Endodermal cell (in vitro differentiated cells): ENCODE measurements around the gene LDLRAD4. TPM values are rescaled to one million over a fixed set of nuclear protein-coding genes. Genes with fewer than 3 reads are reported as not detected.

Experiments used
- DNase-seq: peaks from one replicate; pipeline ENCODE4 v3.0.0-alpha.2; 2017
- H3K27ac ChIP-seq: 2 replicates; pipeline ENCODE4 v1.5.1; 2013; ENCODE audit warnings: mild to moderate bottlenecking, low read depth, low read length, moderate library complexity
- H3K27me3 ChIP-seq: 2 replicates; pipeline ENCODE4 v1.6.1; 2013; ENCODE audit warnings: mild to moderate bottlenecking, low read length, moderate library complexity; ENCODE audit not compliant: insufficient read depth, control insufficient read depth, poor library complexity, severe bottlenecking
- H3K36me3 ChIP-seq: 2 replicates; pipeline ENCODE4 v1.7.0; 2013; ENCODE audit warnings: mild to moderate bottlenecking, low read length, moderate library complexity; ENCODE audit not compliant: control insufficient read depth, insufficient read depth
- H3K4me1 ChIP-seq: one replicate; pipeline ENCODE4 v1.7.0; 2013; ENCODE audit warnings: low read length; ENCODE audit not compliant: control insufficient read depth, insufficient read depth
- H3K4me3 ChIP-seq: 2 replicates; pipeline ENCODE4 v1.5.1; 2013; ENCODE audit warnings: mild to moderate bottlenecking, low read length, moderate library complexity
- H3K9ac ChIP-seq: 2 replicates; pipeline ENCODE4 v1.6.1; 2013; ENCODE audit warnings: mild to moderate bottlenecking, low read length, moderate library complexity; ENCODE audit not compliant: poor library complexity, severe bottlenecking; ENCODE audit errors: extremely low read depth
- H3K9me3 ChIP-seq: 2 replicates; pipeline ENCODE4 v1.6.1; 2013; ENCODE audit warnings: mild to moderate bottlenecking, low read length, moderate library complexity; ENCODE audit not compliant: control insufficient read depth
- H3K27ac Mint-ChIP-seq: 2 replicates; pipeline ENCODE4 v1.8.0; 2020; ENCODE audit warnings: mixed read lengths
- H3K27me3 Mint-ChIP-seq: 2 replicates; pipeline ENCODE4 v1.8.0; 2021; ENCODE audit warnings: mild to moderate bottlenecking, mixed read lengths; ENCODE audit not compliant: insufficient read depth
- H3K36me3 Mint-ChIP-seq: 2 replicates; pipeline ENCODE4 v1.8.0; 2020; ENCODE audit warnings: low read depth, mixed read lengths
- H3K4me1 Mint-ChIP-seq: 2 replicates; pipeline ENCODE4 v1.8.0; 2020; ENCODE audit warnings: mixed read lengths
- H3K4me3 Mint-ChIP-seq: 2 replicates; pipeline ENCODE4 v1.8.0; 2020; ENCODE audit warnings: mild to moderate bottlenecking, moderate library complexity, mixed read lengths
- H3K9me3 Mint-ChIP-seq: 2 replicates; pipeline ENCODE4 v1.8.0; 2020; ENCODE audit warnings: mild to moderate bottlenecking, mixed read lengths
- WGBS, 2 experiments: methylation state at CpG; one replicate each; pipeline versions ENCODE4 v1.1.5 to v1.1.7; 2013; ENCODE audit warnings: missing lambda C conversion rate in 2 of 2, mixed read lengths in 1 of 2; ENCODE audit not compliant: insufficient coverage in 1 of 2, insufficient read length in 1 of 2; 5-methylcytosine and 5-hydroxymethylcytosine counted together
- total RNA-seq, 2 donors: library from RNA; stranded (reverse); fragmentation: NEBNext Ultra II Directional in 1 of 2; extraction: Animal tissue kit (Norgen Biotek cat#: 25700) in 1 of 2; gene quantifications; 2 replicates in 1 of 2; 3 replicates in 1 of 2; pipeline ENCODE4 v1.2.1, GENCODE V29; 2021
- TF ChIP-seq, protein P1 (sequence below): fragments of 200-600 bp; sonication (generic); conservative IDR thresholded peaks from 2 replicates; pipeline ENCODE4 v1.5.0; 2021; ENCODE audit warnings: antibody characterized with exemption, mild to moderate bottlenecking

Gene LDLRAD4
- total RNA-seq, 2 donors from 2014 or later, result 14.9 to 15.1 TPM

DNA sequence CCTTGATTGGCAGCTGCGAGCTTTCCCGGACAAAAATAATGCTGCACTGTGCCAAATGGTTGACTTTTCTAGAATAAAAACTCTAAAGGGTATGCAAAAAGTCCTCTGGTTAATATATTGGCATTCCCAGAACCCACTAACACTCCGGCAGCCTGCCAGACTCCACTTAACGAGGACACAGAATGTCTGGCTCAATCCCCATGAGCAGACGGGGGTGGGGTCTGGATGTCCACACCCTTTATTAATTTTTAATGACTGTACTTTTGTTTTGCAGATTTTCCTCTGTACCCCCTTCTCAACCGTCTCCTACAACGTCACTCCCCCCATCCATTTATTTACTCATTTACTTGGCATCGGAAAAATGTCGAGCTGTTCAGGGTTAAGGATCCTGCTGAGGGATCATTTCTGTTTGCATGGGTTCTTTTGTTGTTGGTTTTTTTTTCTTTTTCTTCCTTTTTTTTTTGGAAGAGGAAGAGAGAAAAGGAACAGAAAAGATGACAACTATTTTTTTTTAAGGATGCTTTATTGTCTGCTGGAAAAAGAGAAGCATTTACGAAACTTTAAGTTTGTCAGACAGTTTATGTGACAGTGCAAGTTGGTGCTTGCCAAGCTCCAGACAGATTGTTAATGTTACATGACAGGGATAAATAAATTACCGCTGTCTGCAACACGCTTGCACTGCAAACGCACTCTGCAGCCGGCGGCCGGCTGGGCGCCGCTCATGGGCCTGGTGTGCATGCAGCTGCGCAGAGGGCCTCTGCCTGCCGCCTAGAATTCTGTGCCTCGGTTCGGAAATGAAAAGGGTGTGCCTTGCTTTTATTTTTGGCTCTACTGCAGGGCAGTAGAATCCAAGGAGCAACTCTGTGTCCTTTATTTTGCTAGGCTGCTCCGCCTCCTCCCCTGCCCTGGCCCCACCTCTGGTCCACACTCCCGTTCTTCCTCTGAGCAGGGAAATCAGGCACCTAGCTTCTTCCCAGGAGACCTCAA is 3.6 kb downstream of the LDLRAD4 start:
- Histone ChIP-seq H3K4me3 (no peak overlapping the region), H3K27ac (peak overlapping the region; percentile 96), H3K9me3 (no peaks in the 10 kb centered on the region), H3K27me3 (peaks cover 19% of the 10 kb centered on the region), H3K9ac (no peak overlapping the region), H3K36me3 (no peaks in the 10 kb centered on the region), H3K4me1 (peaks cover 6% of the 10 kb centered on the region)
- no peaks in the 10 kb centered on the region for H3K36me3 Mint-ChIP-seq
- no peaks in the 10 kb centered on the region for H3K9me3 Mint-ChIP-seq
- H3K4me1 Mint-ChIP-seq, result peaks cover 32% of the 10 kb centered on the region
- peaks cover 14% of the 10 kb centered on the region for H3K27me3 Mint-ChIP-seq
- H3K27ac Mint-ChIP-seq, result no peak overlapping the region
- no peak for DNase-seq
- TF ChIP-seq, protein P1, sequence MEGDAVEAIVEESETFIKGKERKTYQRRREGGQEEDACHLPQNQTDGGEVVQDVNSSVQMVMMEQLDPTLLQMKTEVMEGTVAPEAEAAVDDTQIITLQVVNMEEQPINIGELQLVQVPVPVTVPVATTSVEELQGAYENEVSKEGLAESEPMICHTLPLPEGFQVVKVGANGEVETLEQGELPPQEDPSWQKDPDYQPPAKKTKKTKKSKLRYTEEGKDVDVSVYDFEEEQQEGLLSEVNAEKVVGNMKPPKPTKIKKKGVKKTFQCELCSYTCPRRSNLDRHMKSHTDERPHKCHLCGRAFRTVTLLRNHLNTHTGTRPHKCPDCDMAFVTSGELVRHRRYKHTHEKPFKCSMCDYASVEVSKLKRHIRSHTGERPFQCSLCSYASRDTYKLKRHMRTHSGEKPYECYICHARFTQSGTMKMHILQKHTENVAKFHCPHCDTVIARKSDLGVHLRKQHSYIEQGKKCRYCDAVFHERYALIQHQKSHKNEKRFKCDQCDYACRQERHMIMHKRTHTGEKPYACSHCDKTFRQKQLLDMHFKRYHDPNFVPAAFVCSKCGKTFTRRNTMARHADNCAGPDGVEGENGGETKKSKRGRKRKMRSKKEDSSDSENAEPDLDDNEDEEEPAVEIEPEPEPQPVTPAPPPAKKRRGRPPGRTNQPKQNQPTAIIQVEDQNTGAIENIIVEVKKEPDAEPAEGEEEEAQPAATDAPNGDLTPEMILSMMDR, result no peak
- H3K4me3 Mint-ChIP-seq, result no peak overlapping the region
- 58 to 87% methylated on average over 22 to 24 of the region's 24 CpGs for WGBS, 2 experiments

DNA sequence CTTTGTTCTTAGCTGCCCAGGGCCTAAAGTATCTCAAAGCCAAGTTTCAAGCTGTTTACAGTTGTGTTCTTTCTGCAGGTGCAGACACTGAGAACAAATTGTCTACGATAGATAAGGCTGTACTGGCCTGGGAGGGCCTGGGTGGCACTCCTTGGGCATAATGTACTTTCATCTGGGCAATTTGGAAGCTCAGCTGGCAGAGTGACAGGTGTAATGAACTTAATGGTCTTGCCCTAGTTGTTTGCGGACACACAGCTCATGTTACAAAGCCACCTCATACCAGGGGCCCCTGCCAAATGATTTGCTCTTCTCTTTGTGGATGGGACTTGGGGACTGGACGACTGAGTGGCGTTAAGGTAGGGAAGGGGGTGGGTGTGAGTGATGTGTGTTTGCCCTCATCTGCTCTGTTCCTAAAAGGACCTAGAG is 4.3 kb downstream of the LDLRAD4 start:
- Histone ChIP-seq H3K36me3 (no peaks in the 10 kb centered on the region), H3K27me3 (peaks cover 19% of the 10 kb centered on the region), H3K27ac (peak overlapping the region; percentile 96), H3K9ac (no peak overlapping the region), H3K9me3 (no peaks in the 10 kb centered on the region), H3K4me1 (peaks cover 6% of the 10 kb centered on the region), H3K4me3 (no peak overlapping the region)
- Mint-ChIP-seq H3K27me3 (peaks cover 14% of the 10 kb centered on the region), H3K9me3 (no peaks in the 10 kb centered on the region), H3K4me1 (peaks cover 32% of the 10 kb centered on the region), H3K4me3 (no peak overlapping the region), H3K36me3 (no peaks in the 10 kb centered on the region), H3K27ac (no peak overlapping the region)
- DNase-seq, result no peak
- WGBS, 2 experiments, result 83 to 100% methylated on average over 1 to 3 of the region's 4 CpGs
- TF ChIP-seq, protein P1, result no peak

DNA sequence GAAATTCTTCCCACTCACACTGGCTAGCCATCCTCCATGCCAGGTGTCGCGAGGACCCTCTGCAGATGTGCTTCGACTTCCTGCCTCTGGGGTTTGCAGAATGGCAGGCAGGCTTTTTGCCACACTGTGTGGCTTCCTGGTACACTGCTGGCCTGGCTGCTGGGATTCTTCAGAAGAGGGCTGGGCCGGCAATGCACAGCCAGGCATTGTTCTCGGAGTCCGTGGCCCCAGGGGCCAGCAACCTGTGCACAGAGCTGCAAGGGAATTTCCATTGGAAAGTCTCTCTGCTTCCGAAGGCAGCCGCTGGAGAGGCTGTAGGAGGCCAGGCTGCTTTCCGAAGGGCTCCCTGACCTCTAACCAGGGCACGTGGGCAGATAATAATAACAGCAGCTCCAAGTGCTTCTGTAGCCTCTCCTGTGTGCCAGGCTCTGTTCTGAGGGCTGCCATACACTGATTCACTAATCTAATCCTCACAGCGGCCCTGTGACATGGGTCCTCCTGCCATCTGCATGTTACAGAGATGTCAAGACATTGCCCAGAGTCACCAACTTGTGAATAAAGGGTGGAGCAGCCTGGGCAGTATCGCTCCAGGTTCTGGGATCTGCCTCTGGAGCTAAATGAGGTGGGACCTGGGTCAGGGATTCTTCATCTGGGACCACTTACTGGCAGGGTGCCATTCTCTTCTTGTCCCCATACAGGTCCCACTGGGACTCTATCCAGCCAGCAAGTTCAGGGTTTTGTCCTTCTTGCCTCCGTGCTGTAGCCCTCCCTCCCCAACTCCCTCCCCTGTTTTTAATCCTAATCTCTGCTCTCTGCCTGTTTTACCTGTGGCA is 5.0 kb downstream of the LDLRAD4 start:
- Histone ChIP-seq H3K4me1 (peaks cover 6% of the 10 kb centered on the region), H3K4me3 (no peak overlapping the region), H3K9ac (no peak overlapping the region), H3K9me3 (no peaks in the 10 kb centered on the region), H3K27me3 (peaks cover 19% of the 10 kb centered on the region), H3K27ac (peak overlapping the region; percentile 96), H3K36me3 (no peaks in the 10 kb centered on the region)
- 88 to 90% methylated on average over 9 to 13 of the region's 13 CpGs for WGBS, 2 experiments
- Mint-ChIP-seq H3K27me3 (peaks cover 14% of the 10 kb centered on the region), H3K36me3 (no peaks in the 10 kb centered on the region), H3K4me3 (no peak overlapping the region), H3K4me1 (peaks cover 32% of the 10 kb centered on the region), H3K27ac (no peak overlapping the region), H3K9me3 (no peaks in the 10 kb centered on the region)
- TF ChIP-seq, protein P1, result no peak
- DNase-seq, result no peak
